Fibroblast of skin of back (primary cell): ENCODE data around the gene GBP2.
"Not testable (repeated sequence)": the region's sequence is repeated elsewhere in the genome, so short reads cannot be mapped to it uniquely, and the experiment has no call there.

ENCODE experiments used
- DNase-seq: peaks from one replicate; pipeline ENCODE4 v3.0.0-alpha.2; 2013

GBP2 gene

GRCh38 chr1:89126602-89127565 lies 970 bp upstream of the GBP2 start:
- DNase-seq, result not testable (repeated sequence)

GRCh38 chr1:89125240-89125912 lies 538 bp downstream of the GBP2 start:
- DNase-seq, result no peak

GRCh38 chr1:89121641-89122040 lies 4.3 kb downstream of the GBP2 start:
- no peak for DNase-seq

GRCh38 chr1:89114662-89115061 lies 11.3 kb downstream of the GBP2 start:
- DNase-seq, result no peak

- no peak for DNase-seq
Measured at GRCh38 chr1:89112871-89113613, 12.9 kb downstream of the GBP2 start.

GRCh38 chr1:89104687-89105086 lies 21.2 kb downstream of the GBP2 start:
- DNase-seq, result no peak

GRCh38 chr1:89104147-89104546 lies 21.8 kb downstream of the GBP2 start:
- peak; percentile 9 for DNase-seq

GRCh38 chr1:89102021-89102420 lies 23.9 kb downstream of the GBP2 start:
- DNase-seq, result no peak

GRCh38 chr1:89100412-89100811 lies 25.5 kb downstream of the GBP2 start:
- no peak for DNase-seq

GRCh38 chr1:89098857-89099256 lies 27.1 kb downstream of the GBP2 start:
- DNase-seq, result no peak

- DNase-seq, result no peak
Measured at GRCh38 chr1:89095737-89096136, 30.2 kb downstream of the GBP2 start.

- no peak for DNase-seq
Measured at GRCh38 chr1:89089962-89090361, 36.0 kb downstream of the GBP2 start.

GRCh38 chr1:89088572-89088971 lies 37.3 kb downstream of the GBP2 start:
- DNase-seq, result no peak

- no peak for DNase-seq
Measured at GRCh38 chr1:89087241-89087640, 38.7 kb downstream of the GBP2 start.

- peak; percentile 40 for DNase-seq
Measured at GRCh38 chr1:89085781-89086180, 40.1 kb downstream of the GBP2 start.

- DNase-seq, result no peak
Measured at GRCh38 chr1:89081005-89081404, 44.9 kb downstream of the GBP2 start.

- DNase-seq, result not testable (repeated sequence)
Measured at GRCh38 chr1:89080068-89080467, 45.8 kb downstream of the GBP2 start.

- not testable (repeated sequence) for DNase-seq
Measured at GRCh38 chr1:89072466-89073065, 53.3 kb downstream of the GBP2 start.

- DNase-seq, result no peak
Measured at GRCh38 chr1:89070509-89070908, 55.4 kb downstream of the GBP2 start.

- no peak for DNase-seq
Measured at GRCh38 chr1:89069951-89070350, 56.0 kb downstream of the GBP2 start.

- DNase-seq, result peak; percentile 70
Measured at GRCh38 chr1:89068291-89068690, 57.6 kb downstream of the GBP2 start.

GRCh38 chr1:89065079-89065868 lies 60.6 kb downstream of the GBP2 start, which contains the start of gene GBP1:
Gene GBP1 (minus strand): TSS chr1:89065208. CDS start chr1:89063234, 1,974 bp downstream.
- peak; percentile 83 for DNase-seq
